HepG2 (cell line): ENCODE measurements around the gene SIAE. TPM values are rescaled to one million over a fixed set of nuclear protein-coding genes. Genes with fewer than 3 reads are reported as not detected.
A peak's percentile ranks its signal among the peaks of the same experiment; 100 is the strongest.

Source experiments
- ATF4 ChIP-seq, 2 experiments: fragments of 450-650 bp in 1 of 2; sonication (generic) in 1 of 2; formaldehyde crosslinking; IDR thresholded peaks; 2 replicates each; pipeline versions ENCODE4 v1.5.0 to v1.8.0; 2020 to 2022; ENCODE audit warnings: mild to moderate bottlenecking in 1 of 2, missing genetic modification reagents in 1 of 2
- ATM ChIP-seq: fragments of 450-650 bp; IDR thresholded peaks from 2 replicates; pipeline ENCODE4 v1.7.1; 2017; ENCODE audit warnings: mild to moderate bottlenecking, borderline replicate concordance
- CSRNP1 ChIP-seq: sonication (generic); formaldehyde crosslinking; IDR thresholded peaks from 2 replicates; pipeline ENCODE4 v1.8.1; 2023; ENCODE audit warnings: mild to moderate bottlenecking, missing genetic modification reagents
- ESRRA ChIP-seq: sonication (generic); formaldehyde crosslinking; IDR thresholded peaks from 2 replicates; pipeline ENCODE4 v1.5.1; 2020; ENCODE audit warnings: mild to moderate bottlenecking, low read depth, missing genetic modification reagents
- HIVEP1 ChIP-seq: sonication (generic); formaldehyde crosslinking; IDR thresholded peaks from 2 replicates; pipeline ENCODE4 v1.4.0; 2020; ENCODE audit warnings: mild to moderate bottlenecking, missing genetic modification reagents
- HOXA3 ChIP-seq: sonication (generic); formaldehyde crosslinking; IDR thresholded peaks from 2 replicates; pipeline ENCODE4 v1.5.0; 2020; ENCODE audit warnings: missing genetic modification reagents
- MED8 ChIP-seq: sonication (generic); formaldehyde crosslinking; IDR thresholded peaks from 2 replicates; pipeline ENCODE4 v1.8.1; 2023; ENCODE audit warnings: mild to moderate bottlenecking, missing genetic modification reagents; ENCODE audit not compliant: insufficient replicate concordance
- NFYC ChIP-seq: IDR thresholded peaks from 2 replicates; pipeline ENCODE4 v1.6.1; 2016; ENCODE audit warnings: missing genetic modification reagents, missing compliant biosample characterization
- PBX3 ChIP-seq: sonication (generic); formaldehyde crosslinking; IDR thresholded peaks from 2 replicates; pipeline ENCODE4 v1.8.1; 2023; ENCODE audit warnings: missing genetic modification reagents, inconsistent platforms, borderline replicate concordance
- SSRP1 ChIP-seq: IDR thresholded peaks from 2 replicates; pipeline ENCODE4 v1.6.1; 2016; ENCODE audit warnings: control low read depth
- ZHX2 ChIP-seq, 2 experiments: sonication (generic) in 1 of 2; formaldehyde crosslinking in 1 of 2; IDR thresholded peaks; 2 replicates each; pipeline versions ENCODE4 v1.6.1 to v1.9.0; 2014 to 2022; ENCODE audit warnings: antibody characterized with exemption in 1 of 2, borderline replicate concordance in 1 of 2, inconsistent platforms in 1 of 2, low read depth in 1 of 2, missing genetic modification reagents in 1 of 2
- ZNF292 ChIP-seq: sonication (generic); formaldehyde crosslinking; IDR thresholded peaks from 2 replicates; pipeline ENCODE4 v1.8.1; 2022; ENCODE audit warnings: mild to moderate bottlenecking, low read depth, missing genetic modification reagents, borderline replicate concordance
- ZNF337 ChIP-seq: sonication (generic); formaldehyde crosslinking; IDR thresholded peaks from 2 replicates; pipeline ENCODE4 v1.5.1; 2020; ENCODE audit warnings: missing genetic modification reagents, low read depth, mild to moderate bottlenecking, borderline replicate concordance
- ZNF652 ChIP-seq: IDR thresholded peaks from 2 replicates; pipeline ENCODE4 v1.6.1; 2016; ENCODE audit warnings: low read depth, borderline replicate concordance
- ZNF670 ChIP-seq: sonication (generic); formaldehyde crosslinking; IDR thresholded peaks from 2 replicates; pipeline ENCODE4 v1.8.0; 2022; ENCODE audit warnings: mild to moderate bottlenecking, missing genetic modification reagents, borderline replicate concordance
- ZNF768 ChIP-seq: sonication (generic); formaldehyde crosslinking; IDR thresholded peaks from 2 replicates; pipeline ENCODE4 v1.4.0; 2020; ENCODE audit warnings: missing genetic modification reagents
- ZSCAN31 ChIP-seq: sonication (generic); formaldehyde crosslinking; IDR thresholded peaks from 2 replicates; pipeline ENCODE4 v1.5.0; 2020; ENCODE audit warnings: low read depth, mild to moderate bottlenecking, missing genetic modification reagents
- polyA plus RNA-seq, 8 experiments: library from polyadenylated mRNA; depleted of rRNA in 3 of 8; stranded (reverse) in 7 of 8; unstranded in 1 of 8; fragments of >200 nt; fragmentation: Illumina TruSeq in 4 of 8; extraction: Trizol in 4 of 8; gene quantifications; 2 replicates each; pipeline versions ENCODE4 v1.2.1 to v1.2.3, GENCODE V29; 2011 to 2016; ENCODE audit warnings: low read depth in 4 of 8, missing spikeins in 1 of 8, mixed read lengths in 1 of 8; ENCODE audit not compliant: insufficient read depth in 1 of 8
- total RNA-seq, 5 experiments: library from RNA; depleted of rRNA; stranded (reverse); fragments of >200 nt; fragmentation: Illumina TruSeq; extraction: Trizol; gene quantifications; 2 replicates each; pipeline ENCODE4 v1.2.3, GENCODE V29; 2016; ENCODE audit warnings: low read depth in 1 of 5

The SIAE gene
- total and polyA plus RNA-seq, 2 of the 13 experiments (the other 11 are each of a cell fraction or from before 2014, with no cell fraction given): 7.0 to 22.4 TPM

GRCh38 chr11:124622531-124623451 is 50.7 kb downstream of the SIAE start, which contains the start of gene TBRG1 (continued):
- TF ChIP-seq ZHX2 (IDR thresholded peaks at IDR 0.05; ENCODE audit: low read depth) (peak; percentile 59; the same call in 1 of the 2 replicates), ZHX2 (CRISPR knock-in tag; IDR thresholded peaks at IDR 0.05; ENCODE audit: borderline replicate concordance) (no peak), SSRP1 (CRISPR knock-in tag) (0 out of 2 replicates have a peak, but pooled peaks have one; percentile 25), ATM (no peak), HIVEP1 (CRISPR knock-in tag) (peak; percentile 85; the same call in 1 of the 2 replicates), MED8 (peak; percentile 56), ATF4 (CRISPR knock-in tag; IDR thresholded peaks at IDR 0.05) (peak in 1 of 2 experiments; percentile 47; a peak in 2 of 4 replicates), ZNF768 (CRISPR knock-in tag) (peak; percentile 90), ZNF670 (CRISPR knock-in tag) (peak; percentile 73), ZNF652 (CRISPR knock-in tag) (no peak; the same call in 1 of the 2 replicates), ESRRA (CRISPR knock-in tag) (0 out of 2 replicates have a peak, but pooled peaks have one; percentile 38), NFYC (CRISPR knock-in tag) (0 out of 2 replicates have a peak, but pooled peaks have one; percentile 25), ZSCAN31 (CRISPR knock-in tag) (peak; percentile 81), ZNF337 (CRISPR knock-in tag) (0 out of 2 replicates have a peak, but pooled peaks have one; percentile 25), CSRNP1 (CRISPR knock-in tag) (0 out of 2 replicates have a peak, but pooled peaks have one; percentile 19), PBX3 (0 out of 2 replicates have a peak, but pooled peaks have one; percentile 49), ZNF292 (peak; percentile 82; the same call in 1 of the 2 replicates), HOXA3 (CRISPR knock-in tag) (peak; percentile 90)
